K562 (cell line): Measurements from ENCODE around the gene BRINP2. TPM values are rescaled to one million over a fixed set of nuclear protein-coding genes. Genes with fewer than 3 reads are reported as not detected.
A peak's percentile ranks its signal among the peaks of the same experiment; 100 is the strongest.

Experiments used
- ADNP ChIP-seq: fragments of 200-800 bp; sonication (Bioruptor generic); IDR thresholded peaks from 2 replicates; pipeline ENCODE4 v1.6.1; 2016; ENCODE audit warnings: missing genetic modification characterization, missing compliant biosample characterization
- ATF4 ChIP-seq: fragments of 450-650 bp; formaldehyde crosslinking; IDR thresholded peaks from 2 replicates; pipeline ENCODE4 v1.4.0; 2022; ENCODE audit warnings: mild to moderate bottlenecking, moderate library complexity
- CBX2 ChIP-seq: fragments of 200-600 bp; sonication (generic); IDR thresholded peaks from one replicate; pipeline ENCODE4 v1.6.1; 2012; ENCODE audit warnings: mild to moderate bottlenecking, low read length, inconsistent platforms; ENCODE audit not compliant: insufficient read depth, poor library complexity, severe bottlenecking
- CTBP1 ChIP-seq: fragments of 450-650 bp; IDR thresholded peaks from 2 replicates; pipeline ENCODE4 v1.6.1; 2016; ENCODE audit warnings: borderline replicate concordance
- CXXC5 ChIP-seq: fragments of 250-450 bp; sonication (Bioruptor Pico); IDR thresholded peaks from 2 replicates; pipeline ENCODE4 v1.8.0; 2022; ENCODE audit warnings: inconsistent platforms, mild to moderate bottlenecking, moderate library complexity
- E4F1 ChIP-seq: fragments of 250-450 bp; sonication (Bioruptor Pico); IDR thresholded peaks from 2 replicates; pipeline ENCODE4 v1.5.0; 2021; ENCODE audit warnings: mild to moderate bottlenecking, borderline replicate concordance
- ELF4 ChIP-seq: fragments of 450-650 bp; formaldehyde crosslinking; IDR thresholded peaks from 2 replicates; pipeline ENCODE4 v1.4.0; 2022; ENCODE audit warnings: missing genetic modification characterization
- EP300 ChIP-seq: IDR thresholded peaks from 2 replicates; pipeline ENCODE4 v1.6.1; 2012; ENCODE audit warnings: low read length, improper control_type of control experiment
- HDAC3 ChIP-seq: fragments of 450-650 bp; IDR thresholded peaks from 2 replicates; pipeline ENCODE4 v1.6.1; 2018; ENCODE audit warnings: borderline replicate concordance, mild to moderate bottlenecking, moderate library complexity; ENCODE audit not compliant: partially characterized antibody
- HNRNPLL ChIP-seq: fragments of 200-400 bp; formaldehyde crosslinking; IDR thresholded peaks from 2 replicates; pipeline ENCODE4 v1.6.1; 2017; ENCODE audit warnings: low read length, low read depth, mild to moderate bottlenecking; ENCODE audit not compliant: poor library complexity, severe bottlenecking
- KLF10 ChIP-seq: fragments of 250-450 bp; sonication (Bioruptor Pico); IDR thresholded peaks from 2 replicates; pipeline ENCODE4 v1.6.1; 2021; ENCODE audit warnings: matching md5 sums
- KLF16 ChIP-seq: IDR thresholded peaks from 2 replicates; pipeline ENCODE4 v1.6.1; 2016; ENCODE audit warnings: antibody characterized with exemption
- L3MBTL2 ChIP-seq: fragments of 450-650 bp; IDR thresholded peaks from 2 replicates; pipeline ENCODE4 v1.6.1; 2016; ENCODE audit warnings: mild to moderate bottlenecking, moderate library complexity
- MAFF ChIP-seq: IDR thresholded peaks from 2 replicates; pipeline ENCODE4 v1.6.1; 2012; ENCODE audit warnings: low read length, improper control_type of control experiment
- MAZ ChIP-seq, 2 experiments: fragments of 450-650 bp in 1 of 2; sonication (generic) in 1 of 2; formaldehyde crosslinking; IDR thresholded peaks in 1 of 2; conservative IDR thresholded peaks in 1 of 2; 2 replicates each; pipeline versions ENCODE4 v1.4.0 to v1.5.0; 2020; ENCODE audit warnings: mild to moderate bottlenecking in 1 of 2, missing genetic modification reagents in 1 of 2
- NCOA4 ChIP-seq: fragments of 450-650 bp; IDR thresholded peaks from 2 replicates; pipeline ENCODE4 v1.6.1; 2018; ENCODE audit warnings: mild to moderate bottlenecking; ENCODE audit not compliant: partially characterized antibody
- NFIC ChIP-seq: fragments of 450-650 bp; IDR thresholded peaks from 2 replicates; pipeline ENCODE4 v1.6.1; 2017; ENCODE audit warnings: mild to moderate bottlenecking, inconsistent platforms
- SMC3 ChIP-seq: conservative IDR thresholded peaks from 2 replicates; pipeline ENCODE4 v1.6.1; 2011; ENCODE audit warnings: low read depth, low read length, improper control_type of control experiment; ENCODE audit not compliant: insufficient read depth
- TSC22D4 ChIP-seq: fragments of 450-650 bp; IDR thresholded peaks from 2 replicates; pipeline ENCODE4 v1.6.1; 2016; ENCODE audit warnings: missing genetic modification characterization, missing biosample characterization, control low read depth
- ZBTB17 ChIP-seq: fragments of 450-650 bp; formaldehyde crosslinking; IDR thresholded peaks from 2 replicates; pipeline ENCODE4 v1.4.0; 2020; ENCODE audit warnings: mild to moderate bottlenecking
- ZBTB33 ChIP-seq: sonication (generic); formaldehyde crosslinking; IDR thresholded peaks from 2 replicates; pipeline ENCODE4 v1.8.1; 2023; ENCODE audit warnings: mild to moderate bottlenecking, missing genetic modification reagents
- ZNF384 ChIP-seq: IDR thresholded peaks from 2 replicates; pipeline ENCODE4 v1.6.1; 2012; ENCODE audit warnings: low read depth, low read length, improper control_type of control experiment
- ZNF586 ChIP-seq: fragments of 450-650 bp; formaldehyde crosslinking; conservative IDR thresholded peaks from 2 replicates; pipeline ENCODE4 v1.4.0; 2020; ENCODE audit warnings: mild to moderate bottlenecking, moderate library complexity
- ZNF707 ChIP-seq: fragments of 250-450 bp; sonication (Bioruptor Pico); conservative IDR thresholded peaks from 2 replicates; pipeline ENCODE4 v1.8.0; 2022; ENCODE audit warnings: inconsistent platforms, mild to moderate bottlenecking, moderate library complexity
- ZNF76 ChIP-seq: fragments of 250-450 bp; sonication (Bioruptor Pico); IDR thresholded peaks from 2 replicates; pipeline ENCODE4 v1.4.0; 2020; ENCODE audit warnings: mild to moderate bottlenecking, moderate library complexity, borderline replicate concordance
- ZNF77 ChIP-seq: fragments of 250-450 bp; sonication (Bioruptor Pico); IDR thresholded peaks from 2 replicates; pipeline ENCODE4 v1.5.0; 2020
- polyA plus RNA-seq, 8 experiments: library from polyadenylated mRNA; depleted of rRNA in 4 of 8; stranded (reverse) in 5 of 8; unstranded in 3 of 8; fragments of >200 nt; fragmentation: Nextera tagmentation in 2 of 8; fragmentation: Illumina TruSeq in 1 of 8; extraction: Ambion mirVana in 2 of 8; extraction: Trizol in 1 of 8; gene quantifications; 2 replicates each; pipeline versions ENCODE4 v1.2.1 to v1.2.3, GENCODE V29; 2011 to 2014; ENCODE audit warnings: inconsistent platforms in 1 of 8, missing spikeins in 1 of 8
- total RNA-seq, 7 experiments: library from RNA; depleted of rRNA in 6 of 7; stranded (reverse); fragments of >200 nt in 6 of 7; fragmentation: Illumina TruSeq in 2 of 7; extraction: Trizol in 2 of 7; gene quantifications; 2 replicates each; pipeline versions ENCODE4 v1.2.1 to v1.2.3, GENCODE V29; 2011 to 2021; ENCODE audit warnings: low replicate concordance in 1 of 7

BRINP2 gene
- total and polyA plus RNA-seq, 9 of the 15 experiments (the other 6 are each of a cell fraction or from before 2014, with no cell fraction given) = not detected

GRCh38 chr1:177181631-177182291, 11.0 kb downstream of the BRINP2 start (continued):
- TF ChIP-seq ATF4 (CRISPR knock-in tag) (no peak), HDAC3 (no peak), MAFF (no peak), NFIC (no peak), ZNF384 (no peak), CXXC5 (peak; percentile 47; the same call in 1 of the 2 replicates), MAZ (CRISPR knock-in tag; conservative IDR thresholded peaks at IDR 0.05 in 1 of 2, IDR thresholded peaks at IDR 0.05 in 1 of 2) (peak in 1 of 2 experiments; percentile 50; a peak in 1 of 4 replicates), L3MBTL2 (no peak), E4F1 (CRISPR knock-in tag) (no peak), CBX2 (no peak), KLF16 (no peak), ZNF76 (CRISPR knock-in tag) (no peak), ZBTB33 (CRISPR knock-in tag) (no peak), ZNF586 (no peak), TSC22D4 (no peak), NCOA4 (no peak), SMC3 (0 out of 2 replicates have a peak, but pooled peaks have one; percentile 6), KLF10 (CRISPR knock-in tag) (no peak), ZNF707 (CRISPR knock-in tag) (no peak), CTBP1 (0 out of 2 replicates have a peak, but pooled peaks have one; percentile 35), ZNF77 (no peak), EP300 (no peak), ADNP (tag) (no peak), HNRNPLL (no peak), ZBTB17 (CRISPR knock-in tag) (0 out of 2 replicates have a peak, but pooled peaks have one; percentile 16), ELF4 (CRISPR knock-in tag) (no peak)
